Aorta (tissue), 5 donors: ENCODE results near the gene PTTG1IP. TPM values are rescaled to one million over a fixed set of nuclear protein-coding genes. Genes with fewer than 3 reads are reported as not detected.

ENCODE experiments used
- ATAC-seq: fragments of 200-7000 bp; cut with Tn5 transposase; one replicate; pipeline ENCODE4 v1.9.1; 2022; ENCODE audit warnings: moderate library complexity; ENCODE audit not compliant: low FRiP score
- DNase-seq, 2 donors: peaks; one replicate each; pipeline ENCODE4 v3.0.0-alpha.2; 2020
- H3K27ac ChIP-seq, 2 donors: one replicate each; pipeline ENCODE4 v1.5.1; 2013; ENCODE audit warnings: low read length in 2 of 2, mild to moderate bottlenecking in 2 of 2, moderate library complexity in 2 of 2, control low read depth in 1 of 2, inconsistent platforms in 1 of 2, low read depth in 1 of 2
- H3K27me3 ChIP-seq, 2 donors: one replicate each; pipeline ENCODE4 v1.6.1; 2013; ENCODE audit warnings: control low read depth in 1 of 2, low read length in 1 of 2, mild to moderate bottlenecking in 1 of 2, moderate library complexity in 1 of 2; ENCODE audit not compliant: insufficient read depth in 2 of 2, control insufficient read depth in 1 of 2
- H3K36me3 ChIP-seq, 2 donors: one replicate each; pipeline ENCODE4 v1.6.1; 2013; ENCODE audit warnings: control low read depth in 1 of 2, low read length in 1 of 2, mild to moderate bottlenecking in 1 of 2; ENCODE audit not compliant: insufficient read depth in 2 of 2, control insufficient read depth in 1 of 2
- H3K4me1 ChIP-seq, 2 donors: one replicate each; pipeline ENCODE4 v1.6.1; 2013; ENCODE audit warnings: low read length in 2 of 2, control low read depth in 1 of 2, mild to moderate bottlenecking in 1 of 2, moderate library complexity in 1 of 2; ENCODE audit not compliant: insufficient read depth in 2 of 2, control insufficient read depth in 1 of 2
- H3K4me3 ChIP-seq, 2 donors: one replicate each; pipeline ENCODE4 v1.5.1; 2013; ENCODE audit warnings: low read length in 2 of 2, control low read depth in 1 of 2, mild to moderate bottlenecking in 1 of 2
- H3K9me3 ChIP-seq: one replicate; pipeline ENCODE4 v1.6.1; 2013; ENCODE audit warnings: mild to moderate bottlenecking, low read length; ENCODE audit not compliant: control insufficient read depth
- WGBS, 2 donors: extraction: QIAGEN DNeasy Blood & Tissue Kit; methylation state at CpG; one replicate each; pipeline ENCODE4 v1.1.7; 2013; 5-methylcytosine and 5-hydroxymethylcytosine counted together
- intact Hi-C, 2 donors: fragments of 100-400 bp; cut with DNase I; formaldehyde crosslinking; loops; one replicate each; pipeline versions ENCODE4 v1.14.2 to v1.15.0; 2022
- polyA plus RNA-seq, 2 donors: library from polyadenylated mRNA; stranded (reverse); fragments of 200-250 nt; gene quantifications; one replicate each; pipeline ENCODE4 v1.2.3, GENCODE V29; 2013
- total RNA-seq, 2 donors: library from RNA; stranded (reverse); fragmentation: NEBNext Ultra II Directional; extraction: Animal tissue kit (Norgen Biotek cat#: 25700); gene quantifications; one replicate each; pipeline ENCODE4 v1.2.1, GENCODE V29; 2021
- donor health status: healthy with polysubstance abuse.
- donor health status: Bipolar disorder and iron deficiency.
- donor health status: DM: no; HTN: no; CAD: no.
- donor health status: DM: no; HTN: no; CAD: no.
- donor health status: DM: yes; HTN: yes; CAD: no.

PTTG1IP gene
- total and polyA plus RNA-seq, 4 donors: 103 to 271 (median 230) TPM

- H3K27me3 ChIP-seq: no peaks in the 10 kb centered on the region
- no peak overlapping the region for H3K27ac ChIP-seq
- intact Hi-C loops: no loop called here
- ATAC-seq (no peak), DNase-seq (peak; percentile 42 to 72)
- 82 to 83% methylated on average over 49 of the region's 49 CpGs for WGBS, 2 donors
- no peaks in the 10 kb centered on the region for H3K36me3 ChIP-seq
- H3K4me3 ChIP-seq: no peak overlapping the region
- H3K4me1 ChIP-seq: no peaks in the 10 kb centered on the region
- no peaks in the 10 kb centered on the region for H3K9me3 ChIP-seq
These were observed 25.6 kb upstream of the PTTG1IP start for GRCh38 chr21:44898851-44899767.

- DNase-seq: peak in 1 of 2 donors; percentile 40
- WGBS, 2 donors: 77 to 81% methylated on average over 13 of the region's 13 CpGs
- Histone ChIP-seq H3K36me3 (no peaks in the 10 kb centered on the region), H3K4me1 (no peaks in the 10 kb centered on the region), H3K4me3 (no peak overlapping the region), H3K9me3 (no peaks in the 10 kb centered on the region), H3K27ac (no peak overlapping the region), H3K27me3 (no peaks in the 10 kb centered on the region)
- intact Hi-C loops: no loop called here
- no peak for ATAC-seq
These were observed 24.6 kb upstream of the PTTG1IP start for GRCh38 chr21:44898011-44898488.

GRCh38 chr21:44897326-44898010 is 24.0 kb upstream of the PTTG1IP start:
- ATAC-seq (no peak), DNase-seq (no peak)
- H3K4me3 ChIP-seq: no peak overlapping the region
- intact Hi-C loops: no loop called here
- no peaks in the 10 kb centered on the region for H3K9me3 ChIP-seq
- no peak overlapping the region for H3K27ac ChIP-seq
- no peaks in the 10 kb centered on the region for H3K36me3 ChIP-seq
- H3K4me1 ChIP-seq: no peaks in the 10 kb centered on the region
- 90 to 94% methylated on average over 20 to 21 of the region's 21 CpGs for WGBS, 2 donors
- no peaks in the 10 kb centered on the region for H3K27me3 ChIP-seq

- intact Hi-C loops: no loop called here
- Histone ChIP-seq H3K27me3 (no peaks in the 10 kb centered on the region), H3K27ac (no peak overlapping the region), H3K36me3 (no peaks in the 10 kb centered on the region), H3K9me3 (no peaks in the 10 kb centered on the region), H3K4me3 (no peak overlapping the region), H3K4me1 (no peaks in the 10 kb centered on the region)
- 88 to 89% methylated on average over 25 of the region's 25 CpGs for WGBS, 2 donors
- ATAC-seq (no peak), DNase-seq (no peak)
These were observed 23.2 kb upstream of the PTTG1IP start for GRCh38 chr21:44896561-44897286.

- Histone ChIP-seq H3K4me1 (no peaks in the 10 kb centered on the region), H3K4me3 (no peak overlapping the region), H3K9me3 (no peaks in the 10 kb centered on the region), H3K27me3 (no peaks in the 10 kb centered on the region), H3K27ac (no peak overlapping the region), H3K36me3 (no peaks in the 10 kb centered on the region)
- DNase-seq (no peak), ATAC-seq (no peak)
- WGBS, 2 donors: 93 to 97% methylated on average over 11 of the region's 11 CpGs
- intact Hi-C loops: no loop called here
These were observed 22.4 kb upstream of the PTTG1IP start for GRCh38 chr21:44895859-44896258.

GRCh38 chr21:44894687-44895302 is 21.3 kb upstream of the PTTG1IP start:
- no peaks in the 10 kb centered on the region for H3K9me3 ChIP-seq
- H3K4me1 ChIP-seq: no peaks in the 10 kb centered on the region
- DNase-seq (no peak), ATAC-seq (no peak)
- intact Hi-C loops: loop anchor here in 1 of 2 donors (5.0 kb wide), 1 partner anchor 38 kb away; no protein-coding TSS in a partner anchor
- 86 to 93% methylated on average over 19 of the region's 19 CpGs for WGBS, 2 donors
- no peaks in the 10 kb centered on the region for H3K36me3 ChIP-seq
- no peak overlapping the region for H3K4me3 ChIP-seq
- no peak overlapping the region for H3K27ac ChIP-seq
- H3K27me3 ChIP-seq: no peaks in the 10 kb centered on the region

- Histone ChIP-seq H3K4me1 (no peaks in the 10 kb centered on the region), H3K36me3 (no peaks in the 10 kb centered on the region), H3K27ac (no peak overlapping the region), H3K27me3 (no peaks in the 10 kb centered on the region), H3K9me3 (no peaks in the 10 kb centered on the region), H3K4me3 (no peak overlapping the region)
- 90 to 92% methylated on average over 15 of the region's 15 CpGs for WGBS, 2 donors
- ATAC-seq (no peak), DNase-seq (peak in 1 of 2 donors; percentile 36)
- intact Hi-C loops: loop anchor here (2.0 to 5.0 kb wide), 2 partner anchors 38 to 41 kb away; no protein-coding TSS in a partner anchor
These were observed 20.6 kb upstream of the PTTG1IP start for GRCh38 chr21:44893948-44894656.

- H3K36me3 ChIP-seq: no peaks in the 10 kb centered on the region
- H3K27me3 ChIP-seq: no peaks in the 10 kb centered on the region
- H3K27ac ChIP-seq: no peak overlapping the region
- no peak overlapping the region for H3K4me3 ChIP-seq
- H3K4me1 ChIP-seq: no peaks in the 10 kb centered on the region
- WGBS, 2 donors: 88 to 89% methylated on average over 7 of the region's 7 CpGs
- H3K9me3 ChIP-seq: no peaks in the 10 kb centered on the region
- no peak for DNase-seq
- intact Hi-C loops: loop anchor here (2.0 to 5.0 kb wide), 2 partner anchors 39 to 42 kb away; no protein-coding TSS in a partner anchor
- ATAC-seq: no peak
These were observed 19.7 kb upstream of the PTTG1IP start for GRCh38 chr21:44893278-44893556.
